B cell (primary cell): ENCODE data around the gene WDR83. TPM values are rescaled to one million over a fixed set of nuclear protein-coding genes. Genes with fewer than 3 reads are reported as not detected.
"Not testable (repeated sequence)": the region's sequence is repeated elsewhere in the genome, so short reads cannot be mapped to it uniquely, and the experiment has no call there.

Experiments used
- ATAC-seq: fragments of 200-7000 bp; cut with Tn5 transposase; one replicate; pipeline ENCODE4 v1.10.0; 2021; ENCODE audit warnings: low read depth, mild to moderate bottlenecking, moderate number of reproducible peaks, moderate library complexity
- CTCF ChIA-PET: fragments of 350-600 bp; sonication (Branson Sonifier 250); formaldehyde crosslinking; loops from one replicate; lab custom pipeline; 2021; ENCODE audit warnings: antibody characterized with exemption, inconsistent platforms; lab: Charles Lee
- POLR2A ChIA-PET: fragments of 350-600 bp; sonication (Branson Sonifier 250); formaldehyde crosslinking; loops from one replicate; lab custom pipeline; 2021; ENCODE audit warnings: antibody characterized with exemption; lab: Charles Lee
- DNase-seq: peaks from one replicate; pipeline ENCODE4 v3.0.0; 2013
- H2AFZ ChIP-seq: 2 replicates; pipeline ENCODE4 v1.6.1; 2012; ENCODE audit warnings: mild to moderate bottlenecking, low read depth, low read length; ENCODE audit not compliant: insufficient read depth, poor library complexity, severe bottlenecking
- H3K27ac ChIP-seq, 2 donors: 1 replicate in 1 of 2; 2 replicates in 1 of 2; pipeline ENCODE4 v1.5.1; 2012 to 2013; ENCODE audit warnings: low read length in 2 of 2, mild to moderate bottlenecking in 2 of 2, moderate library complexity in 1 of 2
- H3K27me3 ChIP-seq, 4 experiments: fragments of 200-600 bp in 1 of 4; sonication (generic) in 1 of 4; replicated peaks in 1 of 4; 1 replicate in 2 of 4; 2 replicates in 2 of 4; pipeline versions ENCODE4 v1.6.1 to v1.7.0; 2013 to 2016; ENCODE audit warnings: low read length in 3 of 4, mild to moderate bottlenecking in 2 of 4, mixed read lengths in 1 of 4, moderate library complexity in 1 of 4; ENCODE audit not compliant: insufficient read depth in 4 of 4, control insufficient read depth in 3 of 4; ENCODE audit errors: control extremely low read depth in 1 of 4
- H3K36me3 ChIP-seq, 2 experiments: replicated peaks in 1 of 2; 1 replicate in 1 of 2; 2 replicates in 1 of 2; pipeline versions ENCODE4 v1.6.1 to v1.7.1; 2013; ENCODE audit warnings: low read length in 1 of 2; ENCODE audit not compliant: insufficient read depth in 2 of 2, control insufficient read depth in 1 of 2; ENCODE audit errors: control extremely low read depth in 1 of 2, extremely low read depth in 1 of 2
- H3K4me1 ChIP-seq, 2 donors: fragments of 200-600 bp in 1 of 2; sonication (generic) in 1 of 2; 1 replicate in 1 of 2; 2 replicates in 1 of 2; pipeline versions ENCODE4 v1.5.1 to v1.6.1; 2013 to 2017; ENCODE audit warnings: low read length in 2 of 2; ENCODE audit not compliant: control insufficient read depth in 2 of 2, insufficient read depth in 2 of 2
- H3K4me2 ChIP-seq: replicated peaks from 2 replicates; pipeline ENCODE3; 2012; ENCODE audit warnings: mild to moderate bottlenecking, low read depth, low read length; ENCODE audit not compliant: poor library complexity, severe bottlenecking
- H3K4me3 ChIP-seq, 5 experiments: fragments of 200-600 bp in 1 of 5; sonication (generic) in 1 of 5; 1 replicate in 3 of 5; 2 replicates in 2 of 5; pipeline versions ENCODE4 v1.5.1 to v1.7.0; 2011 to 2016; ENCODE audit warnings: low read length in 4 of 5, mild to moderate bottlenecking in 4 of 5, low read depth in 2 of 5, control low read depth in 1 of 5, moderate library complexity in 1 of 5; ENCODE audit not compliant: insufficient read depth in 1 of 5; ENCODE audit errors: control extremely low read depth in 1 of 5, extremely low read depth in 1 of 5
- H3K79me2 ChIP-seq: fragments of 200-600 bp; sonication (generic); one replicate; pipeline ENCODE4 v1.6.0; 2016; ENCODE audit warnings: low read length; ENCODE audit not compliant: control insufficient read depth, insufficient read depth
- H3K9ac ChIP-seq: fragments of 200-600 bp; sonication (generic); 2 replicates; pipeline ENCODE4 v1.6.1; 2017; ENCODE audit warnings: mild to moderate bottlenecking, low read length, moderate library complexity
- H3K9me3 ChIP-seq, 3 donors: one replicate each; pipeline versions ENCODE4 v1.6.1 to v1.7.1; 2013; ENCODE audit warnings: low read length in 2 of 3; ENCODE audit not compliant: control insufficient read depth in 2 of 3, insufficient read depth in 1 of 3; ENCODE audit errors: control extremely low read depth in 1 of 3
- H4K20me1 ChIP-seq: 2 replicates; pipeline ENCODE4 v1.6.0; 2012; ENCODE audit warnings: mild to moderate bottlenecking, low read length; ENCODE audit not compliant: insufficient read depth, control insufficient read depth, poor library complexity, severe bottlenecking
- H3K27ac Mint-ChIP-seq: one replicate; pipeline ENCODE4 v1.8.0; 2021; ENCODE audit warnings: mixed read lengths
- H3K27me3 Mint-ChIP-seq: one replicate; pipeline ENCODE4 v1.8.0; 2021; ENCODE audit warnings: mixed read lengths
- H3K4me1 Mint-ChIP-seq: one replicate; pipeline ENCODE4 v1.8.0; 2021; ENCODE audit warnings: mixed read lengths
- H3K4me3 Mint-ChIP-seq: one replicate; pipeline ENCODE4 v1.8.0; 2021; ENCODE audit warnings: mixed read lengths
- H3K9me3 Mint-ChIP-seq: one replicate; pipeline ENCODE4 v1.8.0; 2022; ENCODE audit warnings: mixed read lengths; ENCODE audit not compliant: insufficient read depth
- EZH2 ChIP-seq: IDR thresholded peaks from 2 replicates; pipeline ENCODE4 v1.6.1; 2012; ENCODE audit warnings: borderline replicate concordance, low read depth, mild to moderate bottlenecking, moderate library complexity, low read length; ENCODE audit not compliant: insufficient read depth, poor library complexity, severe bottlenecking
- WGBS: methylation state at CpG from one replicate; pipeline ENCODE4 v1.1.5; 2013; ENCODE audit warnings: missing lambda C conversion rate; ENCODE audit not compliant: insufficient coverage; 5-methylcytosine and 5-hydroxymethylcytosine counted together
- intact Hi-C: fragments of 100-400 bp; cut with micrococcal nuclease; formaldehyde crosslinking; loops from one replicate; pipeline ENCODE4 v1.10.0; 2022
- polyA plus RNA-seq: library from polyadenylated mRNA; depleted of rRNA; stranded (reverse); fragments of >200 nt; gene quantifications from 2 replicates; pipeline ENCODE4 v1.2.3, GENCODE V29; 2012
- total RNA-seq, 2 donors: library from RNA; stranded (reverse); fragments of 120-200 nt in 1 of 2; gene quantifications; 1 replicate in 1 of 2; 2 replicates in 1 of 2; pipeline versions ENCODE4 v1.2.3 to v1.2.4, GENCODE V29; 2013 to 2022
- TF ChIP-seq, protein P1 (sequence below): fragments of 200-600 bp; IDR thresholded peaks from one replicate; pipeline ENCODE4 v1.8.0; 2022; ENCODE audit warnings: antibody characterized with exemption, mild to moderate bottlenecking

WDR83 gene
- total and polyA plus RNA-seq, 2 donors (not counting 1 experiment from before 2014, with no cell fraction given), result 16.3 to 24.6 TPM

DNA sequence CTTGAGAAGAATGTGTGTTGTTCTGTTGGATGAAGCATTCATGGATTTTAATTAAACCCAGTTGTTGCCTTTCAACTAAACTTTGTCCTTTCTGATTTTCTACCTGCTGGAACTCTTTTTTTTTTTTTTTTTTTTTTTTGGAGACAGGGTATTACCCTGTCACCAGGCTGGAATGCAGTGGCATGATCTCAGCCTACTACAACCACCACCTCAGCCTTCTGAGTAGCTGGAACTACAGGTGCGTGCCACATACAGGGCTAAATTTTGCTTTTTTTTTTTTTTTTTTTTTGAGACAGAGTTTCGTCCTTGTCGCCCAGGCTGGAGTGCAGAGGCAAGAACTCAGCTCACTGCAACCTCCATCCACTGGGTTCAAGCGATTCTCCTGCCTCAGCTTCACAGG lies 49.0 kb upstream of the WDR83 start:
- Mint-ChIP-seq H3K9me3 (no peaks in the 10 kb centered on the region), H3K4me3 (no peak overlapping the region), H3K4me1 (peaks cover 55% of the 10 kb centered on the region), H3K27me3 (no peaks in the 10 kb centered on the region), H3K27ac (no peak overlapping the region)
- Histone ChIP-seq H4K20me1 (peaks cover 63% of the 10 kb centered on the region), H3K9ac (no peak overlapping the region), H3K4me2 (peak overlapping the region; percentile 25), H3K27me3 (no peaks in the 10 kb centered on the region), H3K27ac (peak overlapping the region in 1 of 2 donors; percentile 41), H2AFZ (no peak overlapping the region), H3K36me3 (peaks cover 1 to 9% of the 10 kb centered on the region in 2 experiments), H3K79me2 (peaks cover 85% of the 10 kb centered on the region), H3K4me3 (no peak overlapping the region), H3K9me3 (no peaks in the 10 kb centered on the region), H3K4me1 (peaks cover 54 to 65% of the 10 kb centered on the region in 2 donors)
- ChIA-PET POLR2A (interaction anchor here (0.6 to 0.7 kb wide), 2 partner anchors 12 to 43 kb away, joined by 5 to 6 read pairs; no protein-coding TSS in a partner anchor), CTCF (interaction anchor here (0.6 to 0.8 kb wide), 2 partner anchors 14 to 963 kb away, joined by 3 to 4 read pairs; no protein-coding TSS in a partner anchor)
- TF ChIP-seq, protein P1, sequence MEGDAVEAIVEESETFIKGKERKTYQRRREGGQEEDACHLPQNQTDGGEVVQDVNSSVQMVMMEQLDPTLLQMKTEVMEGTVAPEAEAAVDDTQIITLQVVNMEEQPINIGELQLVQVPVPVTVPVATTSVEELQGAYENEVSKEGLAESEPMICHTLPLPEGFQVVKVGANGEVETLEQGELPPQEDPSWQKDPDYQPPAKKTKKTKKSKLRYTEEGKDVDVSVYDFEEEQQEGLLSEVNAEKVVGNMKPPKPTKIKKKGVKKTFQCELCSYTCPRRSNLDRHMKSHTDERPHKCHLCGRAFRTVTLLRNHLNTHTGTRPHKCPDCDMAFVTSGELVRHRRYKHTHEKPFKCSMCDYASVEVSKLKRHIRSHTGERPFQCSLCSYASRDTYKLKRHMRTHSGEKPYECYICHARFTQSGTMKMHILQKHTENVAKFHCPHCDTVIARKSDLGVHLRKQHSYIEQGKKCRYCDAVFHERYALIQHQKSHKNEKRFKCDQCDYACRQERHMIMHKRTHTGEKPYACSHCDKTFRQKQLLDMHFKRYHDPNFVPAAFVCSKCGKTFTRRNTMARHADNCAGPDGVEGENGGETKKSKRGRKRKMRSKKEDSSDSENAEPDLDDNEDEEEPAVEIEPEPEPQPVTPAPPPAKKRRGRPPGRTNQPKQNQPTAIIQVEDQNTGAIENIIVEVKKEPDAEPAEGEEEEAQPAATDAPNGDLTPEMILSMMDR, result no peak
- no peak for TF ChIP-seq EZH2
- no CpG with 5 or more reads among the region's 4 CpGs for WGBS
- intact Hi-C loops, result no loop called here
- DNase-seq (no peak), ATAC-seq (no peak)

DNA sequence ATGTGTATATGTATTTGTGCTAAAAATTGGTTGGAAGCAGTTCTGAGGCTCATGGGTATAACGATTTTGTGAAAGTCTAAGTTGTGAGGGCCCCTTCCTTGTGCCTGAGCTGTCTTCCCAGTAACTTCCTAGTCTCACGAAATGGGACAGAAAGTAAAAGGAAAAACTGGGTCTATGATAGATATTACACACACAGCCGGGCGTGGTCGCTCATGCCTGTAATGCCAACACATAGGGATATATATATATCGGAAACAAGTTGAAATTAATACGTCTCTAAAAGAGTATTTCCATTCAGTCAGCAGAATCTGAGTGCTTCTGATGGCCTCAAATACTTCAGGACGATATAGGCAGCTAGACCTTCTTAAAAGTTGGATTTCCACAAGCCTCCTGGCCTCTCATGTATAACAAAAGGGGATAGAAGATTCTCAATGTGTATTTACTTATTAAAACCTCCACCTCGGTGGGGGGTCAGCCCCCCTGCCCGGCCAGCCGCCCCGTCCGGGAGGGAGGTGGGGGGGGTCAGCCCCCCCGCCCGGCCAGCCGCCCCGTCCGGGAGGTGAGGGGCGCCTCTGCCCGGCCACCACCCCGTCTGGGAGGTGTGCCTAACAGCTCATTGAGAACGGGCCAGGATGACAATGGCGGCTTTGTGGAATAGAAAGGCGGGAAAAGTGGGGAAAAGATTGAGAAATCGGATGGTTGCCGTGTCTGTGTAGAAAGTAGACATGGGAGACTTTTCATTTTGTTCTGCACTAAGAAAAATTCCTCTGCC lies 45.2 kb upstream of the WDR83 start:
- POLR2A ChIA-PET, H2AFZ ChIP-seq, intact Hi-C loops, H3K27me3 ChIP-seq, DNase-seq, CTCF ChIA-PET, H3K9me3 Mint-ChIP-seq, H3K4me3 Mint-ChIP-seq, H3K27me3 Mint-ChIP-seq, ATAC-seq, H3K9me3 ChIP-seq, H3K4me3 ChIP-seq, H3K9ac ChIP-seq: not testable (repeated sequence)
- Histone ChIP-seq H4K20me1 (peaks cover 65% of the 10 kb centered on the region), H3K27ac (peak overlapping the region in 1 of 2 donors; percentile 3), H3K4me2 (peak overlapping the region; percentile 22), H3K4me1 (peaks cover 29 to 32% of the 10 kb centered on the region in 2 donors), H3K36me3 (peaks cover 3 to 30% of the 10 kb centered on the region in 2 experiments), H3K79me2 (peaks cover 89% of the 10 kb centered on the region)
- peak overlapping the region; percentile 50 for H3K27ac Mint-ChIP-seq
- WGBS, result 100% methylated on average over 1 of the region's 26 CpGs
- peaks cover 34% of the 10 kb centered on the region for H3K4me1 Mint-ChIP-seq
